ENCODE measurements around the gene NR3C2.

The NR3C2 gene

DNA sequence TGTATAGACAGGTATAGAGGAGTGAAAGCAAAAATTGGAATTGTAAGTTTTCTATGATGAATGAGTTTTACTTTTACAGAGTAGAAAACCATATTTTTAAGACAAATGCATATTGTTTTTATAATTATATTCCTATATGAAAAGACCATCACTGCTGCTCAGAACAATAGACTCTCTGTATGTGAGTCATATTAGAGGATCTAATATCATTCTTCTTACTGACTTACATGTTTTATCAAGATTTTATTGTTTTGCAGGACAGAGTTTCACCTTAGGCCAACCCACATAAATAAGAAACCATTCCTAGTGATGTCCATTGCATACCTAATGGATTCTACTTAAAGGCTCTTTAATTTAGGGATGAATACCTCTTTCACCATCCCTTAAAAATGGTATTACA lies 88.6 kb downstream of the NR3C2 start:
- TF ChIP-seq, protein P1, sequence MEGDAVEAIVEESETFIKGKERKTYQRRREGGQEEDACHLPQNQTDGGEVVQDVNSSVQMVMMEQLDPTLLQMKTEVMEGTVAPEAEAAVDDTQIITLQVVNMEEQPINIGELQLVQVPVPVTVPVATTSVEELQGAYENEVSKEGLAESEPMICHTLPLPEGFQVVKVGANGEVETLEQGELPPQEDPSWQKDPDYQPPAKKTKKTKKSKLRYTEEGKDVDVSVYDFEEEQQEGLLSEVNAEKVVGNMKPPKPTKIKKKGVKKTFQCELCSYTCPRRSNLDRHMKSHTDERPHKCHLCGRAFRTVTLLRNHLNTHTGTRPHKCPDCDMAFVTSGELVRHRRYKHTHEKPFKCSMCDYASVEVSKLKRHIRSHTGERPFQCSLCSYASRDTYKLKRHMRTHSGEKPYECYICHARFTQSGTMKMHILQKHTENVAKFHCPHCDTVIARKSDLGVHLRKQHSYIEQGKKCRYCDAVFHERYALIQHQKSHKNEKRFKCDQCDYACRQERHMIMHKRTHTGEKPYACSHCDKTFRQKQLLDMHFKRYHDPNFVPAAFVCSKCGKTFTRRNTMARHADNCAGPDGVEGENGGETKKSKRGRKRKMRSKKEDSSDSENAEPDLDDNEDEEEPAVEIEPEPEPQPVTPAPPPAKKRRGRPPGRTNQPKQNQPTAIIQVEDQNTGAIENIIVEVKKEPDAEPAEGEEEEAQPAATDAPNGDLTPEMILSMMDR (conservative IDR thresholded peaks at IDR 0.05; ENCODE audit: low read depth, low read length) = no peak
- H4K20me1 ChIP-seq (ENCODE audit: insufficient read depth) = no peaks in the 10 kb centered on the region
- H3K27ac ChIP-seq = no peak overlapping the region

DNA sequence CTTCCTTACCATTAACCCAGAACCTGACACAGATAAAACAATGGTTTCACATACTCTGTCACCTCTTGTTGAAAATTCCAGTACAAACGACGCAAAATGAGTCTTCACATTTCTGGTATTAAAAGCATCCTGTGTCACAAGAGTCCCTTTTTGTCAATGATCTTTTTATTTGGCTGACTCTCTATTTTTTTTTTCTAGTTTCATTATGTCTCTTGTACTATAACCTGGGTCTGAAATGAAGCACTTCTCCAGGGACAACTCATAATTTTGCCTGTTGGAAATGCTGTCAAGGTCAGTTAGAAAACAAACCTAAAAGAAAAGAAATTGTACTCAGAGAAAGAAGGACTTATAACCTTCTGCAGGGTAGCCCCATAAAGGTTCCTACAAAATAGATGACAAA lies 93.1 kb downstream of the NR3C2 start:
- Histone ChIP-seq H2AFZ (ENCODE audit: low read depth) (no peak overlapping the region), H3K27me3 (ENCODE audit: insufficient read depth, low read depth) (no peaks in the 10 kb centered on the region), H3K36me3 (ENCODE audit: insufficient read depth) (no peaks in the 10 kb centered on the region), H3K27ac (no peak overlapping the region), H3K4me1 (ENCODE audit: low read depth, poor library complexity, severe bottlenecking) (no peaks in the 10 kb centered on the region), H3K79me2 (ENCODE audit: insufficient read depth, low read depth) (no peaks in the 10 kb centered on the region), H4K20me1 (ENCODE audit: insufficient read depth) (no peaks in the 10 kb centered on the region), H3K9ac (no peak overlapping the region), H3K4me3 (IDR thresholded peaks at IDR 0.05; ENCODE audit: insufficient read depth, low read depth, low read length) (no peak overlapping the region), H3K4me2 (no peak overlapping the region)
- TF ChIP-seq, protein P1 (conservative IDR thresholded peaks at IDR 0.05; ENCODE audit: low read depth, low read length) = no peak

More for the DNA sequence above, 88.6 kb downstream of the NR3C2 start:
- H3K36me3 ChIP-seq (ENCODE audit: insufficient read depth) = no peaks in the 10 kb centered on the region
- H2AFZ ChIP-seq (ENCODE audit: low read depth) = no peak overlapping the region
- no peak overlapping the region for H3K9ac ChIP-seq
- no peaks in the 10 kb centered on the region for H3K4me1 ChIP-seq (ENCODE audit: low read depth, poor library complexity, severe bottlenecking)
- no peak overlapping the region for H3K4me3 ChIP-seq (IDR thresholded peaks at IDR 0.05; ENCODE audit: insufficient read depth, low read depth, low read length)
- no peaks in the 10 kb centered on the region for H3K79me2 ChIP-seq (ENCODE audit: insufficient read depth, low read depth)
- no peaks in the 10 kb centered on the region for H3K27me3 ChIP-seq (ENCODE audit: insufficient read depth, low read depth)
- H3K4me2 ChIP-seq = no peak overlapping the region

DNA sequence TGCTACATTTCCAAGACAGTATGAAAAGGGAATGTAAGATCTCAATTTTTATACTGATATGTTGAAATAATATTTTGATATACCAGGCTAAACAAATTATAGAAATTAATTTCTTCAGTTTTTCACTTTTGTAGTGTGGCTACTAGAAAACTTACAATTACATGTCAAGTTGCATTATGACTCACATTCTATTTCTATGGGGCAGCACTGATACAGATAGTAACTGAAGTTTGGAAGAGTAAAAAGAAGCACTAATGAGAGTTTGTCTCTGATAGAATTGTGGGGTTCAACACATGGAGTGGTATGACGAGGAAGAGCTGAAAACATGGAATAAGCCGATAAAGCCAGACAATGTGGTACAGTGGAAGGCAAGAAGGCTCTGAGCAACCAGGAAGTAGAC lies 95.6 kb downstream of the NR3C2 start:
- TF ChIP-seq, protein P1 (conservative IDR thresholded peaks at IDR 0.05; ENCODE audit: low read depth, low read length) = no peak
- no peak overlapping the region for H3K27ac ChIP-seq

DNA sequence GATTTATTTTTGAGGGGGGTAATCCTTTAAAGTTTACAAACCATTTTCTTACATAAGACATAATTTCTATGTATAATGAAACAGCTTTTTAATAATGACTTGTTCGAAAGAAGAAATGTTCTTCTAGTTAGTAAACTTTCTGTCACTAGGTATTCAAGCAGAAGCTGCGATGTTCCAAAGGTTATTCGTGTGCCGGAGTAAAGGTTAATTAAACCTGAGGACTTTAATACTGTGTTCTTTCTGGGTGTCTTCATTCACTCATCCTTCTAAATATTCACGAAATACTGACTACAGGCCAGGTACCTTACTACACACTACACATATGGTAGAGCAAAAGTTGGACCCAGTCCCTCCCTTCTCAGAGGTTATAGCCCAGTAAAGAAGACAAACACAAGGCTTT lies 96.7 kb downstream of the NR3C2 start:
- H3K4me3 ChIP-seq (IDR thresholded peaks at IDR 0.05; ENCODE audit: insufficient read depth, low read depth, low read length) = no peak overlapping the region
- no peaks in the 10 kb centered on the region for H3K4me1 ChIP-seq (ENCODE audit: low read depth, poor library complexity, severe bottlenecking)
- no peak overlapping the region for H3K4me2 ChIP-seq
- H3K9ac ChIP-seq = no peak overlapping the region
- H4K20me1 ChIP-seq (ENCODE audit: insufficient read depth) = no peaks in the 10 kb centered on the region
- no peak overlapping the region for H2AFZ ChIP-seq (ENCODE audit: low read depth)
- H3K36me3 ChIP-seq (ENCODE audit: insufficient read depth) = no peaks in the 10 kb centered on the region
- H3K79me2 ChIP-seq (ENCODE audit: insufficient read depth, low read depth) = no peaks in the 10 kb centered on the region
- H3K27me3 ChIP-seq (ENCODE audit: insufficient read depth, low read depth) = no peaks in the 10 kb centered on the region
- no peak overlapping the region for H3K27ac ChIP-seq
- TF ChIP-seq, protein P1 (conservative IDR thresholded peaks at IDR 0.05; ENCODE audit: low read depth, low read length) = no peak

More for the DNA sequence above, 95.6 kb downstream of the NR3C2 start:
- no peaks in the 10 kb centered on the region for H3K36me3 ChIP-seq (ENCODE audit: insufficient read depth)
- H2AFZ ChIP-seq (ENCODE audit: low read depth) = no peak overlapping the region
- no peak overlapping the region for H3K4me2 ChIP-seq
- H3K79me2 ChIP-seq (ENCODE audit: insufficient read depth, low read depth) = no peaks in the 10 kb centered on the region
- no peaks in the 10 kb centered on the region for H3K27me3 ChIP-seq (ENCODE audit: insufficient read depth, low read depth)
- no peaks in the 10 kb centered on the region for H3K4me1 ChIP-seq (ENCODE audit: low read depth, poor library complexity, severe bottlenecking)
- no peaks in the 10 kb centered on the region for H4K20me1 ChIP-seq (ENCODE audit: insufficient read depth)
- no peak overlapping the region for H3K4me3 ChIP-seq (IDR thresholded peaks at IDR 0.05; ENCODE audit: insufficient read depth, low read depth, low read length)
- H3K9ac ChIP-seq = no peak overlapping the region

Measured in KMS-11 (cell line).